WTC11 (cell line): ENCODE measurements around the gene SPAG5. TPM values are rescaled to one million over a fixed set of nuclear protein-coding genes. Genes with fewer than 3 reads are reported as not detected.
"Not testable (repeated sequence)": the region's sequence is repeated elsewhere in the genome, so short reads cannot be mapped to it uniquely, and the experiment has no call there.

Experiments
- ATAC-seq: fragments of 200-7000 bp; cut with Tn5 transposase; 2 replicates; pipeline ENCODE4 v1.10.0; 2021; ENCODE audit warnings: mild to moderate bottlenecking, moderate library complexity
- CTCF ChIA-PET: fragments of 300-600 bp; sonication (Branson Sonifier 250); formaldehyde crosslinking; loops from one replicate; lab custom pipeline; 2021; ENCODE audit warnings: antibody characterized with exemption; lab: Charles Lee
- POLR2A ChIA-PET: fragments of 350-600 bp; sonication (Branson Sonifier 250); formaldehyde crosslinking; loops from one replicate; lab custom pipeline; 2021; ENCODE audit warnings: antibody characterized with exemption; lab: Charles Lee
- DNase-seq: peaks from one replicate; pipeline ENCODE4 v3.0.0; 2021; ENCODE audit warnings: low spot score
- H3K27ac Mint-ChIP-seq: 2 replicates; pipeline ENCODE4 v1.8.0; 2021; ENCODE audit warnings: mixed read lengths
- H3K27me3 Mint-ChIP-seq: 2 replicates; pipeline ENCODE4 v1.8.0; 2021; ENCODE audit warnings: low read depth, mild to moderate bottlenecking, moderate library complexity, mixed read lengths
- H3K36me3 Mint-ChIP-seq: 2 replicates; pipeline ENCODE4 v1.8.0; 2021; ENCODE audit warnings: mixed read lengths
- H3K4me1 Mint-ChIP-seq: 2 replicates; pipeline ENCODE4 v1.8.0; 2022; ENCODE audit warnings: mixed read lengths
- H3K4me3 Mint-ChIP-seq: 2 replicates; pipeline ENCODE4 v1.8.0; 2021; ENCODE audit warnings: mild to moderate bottlenecking, moderate library complexity, mixed read lengths
- H3K9me3 Mint-ChIP-seq: 2 replicates; pipeline ENCODE4 v1.8.0; 2021; ENCODE audit warnings: mixed read lengths
- GTF2I ChIP-seq: fragments of 250-450 bp; sonication (Bioruptor Pico); conservative IDR thresholded peaks from 2 replicates; pipeline ENCODE4 v1.4.0; 2021; ENCODE audit warnings: mild to moderate bottlenecking
- NFATC4 ChIP-seq: fragments of 250-450 bp; sonication (Bioruptor Pico); IDR thresholded peaks from 2 replicates; pipeline ENCODE4 v1.9.0; 2021; ENCODE audit warnings: mild to moderate bottlenecking
- NFE2L1 ChIP-seq: sonication (generic); formaldehyde crosslinking; IDR thresholded peaks from 2 replicates; pipeline ENCODE4 v1.8.1; 2023; ENCODE audit warnings: missing genetic modification reagents
- NFYB ChIP-seq: sonication (generic); formaldehyde crosslinking; conservative IDR thresholded peaks from 2 replicates; pipeline ENCODE4 v1.8.0; 2022; ENCODE audit warnings: low read depth, missing genetic modification reagents
- PRRX2 ChIP-seq: fragments of 250-450 bp; sonication (Bioruptor Pico); IDR thresholded peaks from 2 replicates; pipeline ENCODE4 v1.8.0; 2021; ENCODE audit warnings: mild to moderate bottlenecking
- RELA ChIP-seq: sonication (generic); formaldehyde crosslinking; IDR thresholded peaks from 2 replicates; pipeline ENCODE4 v1.8.1; 2022; ENCODE audit warnings: missing genetic modification reagents, mild to moderate bottlenecking, borderline replicate concordance
- SMAD4 ChIP-seq: sonication (generic); formaldehyde crosslinking; IDR thresholded peaks from 2 replicates; pipeline ENCODE4 v1.8.0; 2022; ENCODE audit warnings: mild to moderate bottlenecking, missing genetic modification reagents
- SP1 ChIP-seq: sonication (generic); formaldehyde crosslinking; conservative IDR thresholded peaks from 2 replicates; pipeline ENCODE4 v1.8.1; 2022; ENCODE audit warnings: missing genetic modification reagents
- ZNF121 ChIP-seq: sonication (generic); formaldehyde crosslinking; IDR thresholded peaks from 2 replicates; pipeline ENCODE4 v1.8.0; 2023; ENCODE audit warnings: missing genetic modification reagents
- ZNF317 ChIP-seq: sonication (generic); formaldehyde crosslinking; IDR thresholded peaks from 2 replicates; pipeline ENCODE4 v1.8.1; 2023; ENCODE audit warnings: low read depth, mild to moderate bottlenecking, moderate library complexity, missing genetic modification reagents, borderline replicate concordance
- total RNA-seq: library from RNA; stranded (reverse); gene quantifications from 3 replicates; pipeline ENCODE4 v1.2.3, GENCODE V29; 2021
- TF ChIP-seq, protein P1 (sequence below): sonication (generic); formaldehyde crosslinking; IDR thresholded peaks from 2 replicates; pipeline ENCODE4 v1.8.0; 2022; ENCODE audit warnings: missing genetic modification reagents
- TF ChIP-seq, protein P2 (sequence below): fragments of 250-450 bp; sonication (Bioruptor Pico); IDR thresholded peaks from 2 replicates; pipeline ENCODE4 v1.9.0; 2021; ENCODE audit warnings: mild to moderate bottlenecking
- TF ChIP-seq, protein P3 (sequence below): fragments of 250-450 bp; sonication (Bioruptor Pico); IDR thresholded peaks from 2 replicates; pipeline ENCODE4 v1.9.0; 2021; ENCODE audit warnings: moderate library complexity, mild to moderate bottlenecking, inconsistent platforms, borderline replicate concordance
- TF ChIP-seq, protein P4 (sequence below): sonication (generic); formaldehyde crosslinking; IDR thresholded peaks from 2 replicates; pipeline ENCODE4 v1.8.1; 2023; ENCODE audit warnings: mild to moderate bottlenecking, missing genetic modification reagents, moderate library complexity
- TF ChIP-seq, protein P5 (sequence below): sonication (generic); formaldehyde crosslinking; IDR thresholded peaks from 2 replicates; pipeline ENCODE4 v1.8.1; 2023; ENCODE audit warnings: mild to moderate bottlenecking, missing genetic modification reagents

SPAG5 gene
- total RNA-seq, 1 experiment from 2014 or later = 146 TPM

DNA sequence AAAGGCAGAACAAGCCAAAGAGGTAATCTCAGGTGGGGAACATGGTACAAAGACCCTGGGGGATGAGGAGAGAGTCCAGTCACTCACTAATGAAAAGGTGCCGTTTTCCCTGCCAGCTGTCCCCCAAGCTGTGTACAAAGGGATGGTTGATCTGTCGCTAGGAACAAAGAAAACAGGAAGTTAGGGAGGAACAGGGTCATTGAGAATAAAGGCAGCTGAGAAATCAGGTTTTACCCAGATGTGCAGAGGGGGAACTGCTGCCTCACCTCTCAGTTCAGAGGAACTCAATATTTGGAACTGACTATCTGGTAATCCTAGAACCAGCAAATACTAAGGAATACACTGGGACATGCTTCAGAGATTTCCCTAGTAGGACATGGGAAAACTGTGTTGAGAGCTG, 13.7 kb upstream of the SPAG5 start (continued):
- TF ChIP-seq, protein P1, sequence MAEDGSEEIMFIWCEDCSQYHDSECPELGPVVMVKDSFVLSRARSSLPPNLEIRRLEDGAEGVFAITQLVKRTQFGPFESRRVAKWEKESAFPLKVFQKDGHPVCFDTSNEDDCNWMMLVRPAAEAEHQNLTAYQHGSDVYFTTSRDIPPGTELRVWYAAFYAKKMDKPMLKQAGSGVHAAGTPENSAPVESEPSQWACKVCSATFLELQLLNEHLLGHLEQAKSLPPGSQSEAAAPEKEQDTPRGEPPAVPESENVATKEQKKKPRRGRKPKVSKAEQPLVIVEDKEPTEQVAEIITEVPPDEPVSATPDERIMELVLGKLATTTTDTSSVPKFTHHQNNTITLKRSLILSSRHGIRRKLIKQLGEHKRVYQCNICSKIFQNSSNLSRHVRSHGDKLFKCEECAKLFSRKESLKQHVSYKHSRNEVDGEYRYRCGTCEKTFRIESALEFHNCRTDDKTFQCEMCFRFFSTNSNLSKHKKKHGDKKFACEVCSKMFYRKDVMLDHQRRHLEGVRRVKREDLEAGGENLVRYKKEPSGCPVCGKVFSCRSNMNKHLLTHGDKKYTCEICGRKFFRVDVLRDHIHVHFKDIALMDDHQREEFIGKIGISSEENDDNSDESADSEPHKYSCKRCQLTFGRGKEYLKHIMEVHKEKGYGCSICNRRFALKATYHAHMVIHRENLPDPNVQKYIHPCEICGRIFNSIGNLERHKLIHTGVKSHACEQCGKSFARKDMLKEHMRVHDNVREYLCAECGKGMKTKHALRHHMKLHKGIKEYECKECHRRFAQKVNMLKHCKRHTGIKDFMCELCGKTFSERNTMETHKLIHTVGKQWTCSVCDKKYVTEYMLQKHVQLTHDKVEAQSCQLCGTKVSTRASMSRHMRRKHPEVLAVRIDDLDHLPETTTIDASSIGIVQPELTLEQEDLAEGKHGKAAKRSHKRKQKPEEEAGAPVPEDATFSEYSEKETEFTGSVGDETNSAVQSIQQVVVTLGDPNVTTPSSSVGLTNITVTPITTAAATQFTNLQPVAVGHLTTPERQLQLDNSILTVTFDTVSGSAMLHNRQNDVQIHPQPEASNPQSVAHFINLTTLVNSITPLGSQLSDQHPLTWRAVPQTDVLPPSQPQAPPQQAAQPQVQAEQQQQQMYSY (CRISPR knock-in tag) = no peak
- no peak for TF ChIP-seq NFE2L1 (CRISPR knock-in tag)
- TF ChIP-seq, protein P2, sequence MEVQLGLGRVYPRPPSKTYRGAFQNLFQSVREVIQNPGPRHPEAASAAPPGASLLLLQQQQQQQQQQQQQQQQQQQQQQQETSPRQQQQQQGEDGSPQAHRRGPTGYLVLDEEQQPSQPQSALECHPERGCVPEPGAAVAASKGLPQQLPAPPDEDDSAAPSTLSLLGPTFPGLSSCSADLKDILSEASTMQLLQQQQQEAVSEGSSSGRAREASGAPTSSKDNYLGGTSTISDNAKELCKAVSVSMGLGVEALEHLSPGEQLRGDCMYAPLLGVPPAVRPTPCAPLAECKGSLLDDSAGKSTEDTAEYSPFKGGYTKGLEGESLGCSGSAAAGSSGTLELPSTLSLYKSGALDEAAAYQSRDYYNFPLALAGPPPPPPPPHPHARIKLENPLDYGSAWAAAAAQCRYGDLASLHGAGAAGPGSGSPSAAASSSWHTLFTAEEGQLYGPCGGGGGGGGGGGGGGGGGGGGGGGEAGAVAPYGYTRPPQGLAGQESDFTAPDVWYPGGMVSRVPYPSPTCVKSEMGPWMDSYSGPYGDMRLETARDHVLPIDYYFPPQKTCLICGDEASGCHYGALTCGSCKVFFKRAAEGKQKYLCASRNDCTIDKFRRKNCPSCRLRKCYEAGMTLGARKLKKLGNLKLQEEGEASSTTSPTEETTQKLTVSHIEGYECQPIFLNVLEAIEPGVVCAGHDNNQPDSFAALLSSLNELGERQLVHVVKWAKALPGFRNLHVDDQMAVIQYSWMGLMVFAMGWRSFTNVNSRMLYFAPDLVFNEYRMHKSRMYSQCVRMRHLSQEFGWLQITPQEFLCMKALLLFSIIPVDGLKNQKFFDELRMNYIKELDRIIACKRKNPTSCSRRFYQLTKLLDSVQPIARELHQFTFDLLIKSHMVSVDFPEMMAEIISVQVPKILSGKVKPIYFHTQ (CRISPR knock-in tag) = no peak

DNA sequence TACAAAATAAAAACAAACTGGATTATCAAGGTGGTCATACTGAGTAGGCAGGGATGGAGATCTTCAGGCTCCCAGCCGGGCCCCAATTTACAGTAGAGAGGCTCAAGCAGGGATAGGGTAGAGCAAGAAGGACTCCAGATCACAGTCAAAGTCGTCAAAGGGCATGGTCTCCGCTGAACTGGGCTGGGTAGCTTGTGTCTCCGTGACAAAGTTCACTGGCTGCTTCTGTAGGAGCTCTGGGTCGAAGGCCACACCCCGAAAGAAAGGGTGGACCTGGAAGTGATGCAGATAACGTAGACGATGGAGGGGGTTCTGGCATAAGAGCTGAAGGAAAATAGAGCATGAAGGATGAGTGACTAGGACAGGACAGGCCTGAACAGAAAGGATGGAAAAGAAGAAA, 11.6 kb upstream of the SPAG5 start:
- no peak for ATAC-seq
- peaks cover 56% of the 10 kb centered on the region for H3K36me3 Mint-ChIP-seq
- H3K27me3 Mint-ChIP-seq = no peaks in the 10 kb centered on the region
- TF ChIP-seq ZNF317 (CRISPR knock-in tag) = no peak
- no peak for DNase-seq
- no peak overlapping the region for H3K4me3 Mint-ChIP-seq
- no peak overlapping the region for H3K27ac Mint-ChIP-seq
- no peaks in the 10 kb centered on the region for H3K9me3 Mint-ChIP-seq
- POLR2A ChIA-PET = interaction anchor here (0.9 kb wide), 1 partner anchor 11 kb away, joined by 3 read pairs; no protein-coding TSS in a partner anchor
- H3K4me1 Mint-ChIP-seq = no peaks in the 10 kb centered on the region
- CTCF ChIA-PET = no interaction called here

DNA sequence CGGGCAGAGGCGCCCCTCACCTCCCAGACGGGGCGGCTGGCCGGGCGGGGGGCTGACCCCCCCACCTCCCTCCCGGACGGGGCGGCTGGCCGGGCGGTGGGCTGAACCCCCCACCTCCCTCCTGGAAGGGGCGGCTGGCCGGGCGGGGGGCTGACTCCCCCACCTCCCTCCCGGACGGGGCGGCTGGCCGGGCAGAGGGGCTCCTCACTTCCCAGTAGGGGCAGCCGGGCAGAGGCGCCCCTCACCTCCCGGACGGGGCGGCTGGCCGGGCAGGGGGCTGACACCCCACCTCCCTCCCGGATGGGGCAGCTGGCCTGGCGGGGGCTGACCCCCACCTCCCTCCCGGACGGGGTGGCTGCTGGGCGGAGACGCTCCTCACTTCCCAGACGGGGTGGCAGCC, 5.2 kb upstream of the SPAG5 start:
- CTCF ChIA-PET, H3K4me3 Mint-ChIP-seq, POLR2A ChIA-PET, ATAC-seq, H3K4me1 Mint-ChIP-seq, DNase-seq, H3K27me3 Mint-ChIP-seq, H3K9me3 Mint-ChIP-seq, H3K27ac Mint-ChIP-seq: not testable (repeated sequence)
- H3K36me3 Mint-ChIP-seq = peaks cover 27% of the 10 kb centered on the region

DNA sequence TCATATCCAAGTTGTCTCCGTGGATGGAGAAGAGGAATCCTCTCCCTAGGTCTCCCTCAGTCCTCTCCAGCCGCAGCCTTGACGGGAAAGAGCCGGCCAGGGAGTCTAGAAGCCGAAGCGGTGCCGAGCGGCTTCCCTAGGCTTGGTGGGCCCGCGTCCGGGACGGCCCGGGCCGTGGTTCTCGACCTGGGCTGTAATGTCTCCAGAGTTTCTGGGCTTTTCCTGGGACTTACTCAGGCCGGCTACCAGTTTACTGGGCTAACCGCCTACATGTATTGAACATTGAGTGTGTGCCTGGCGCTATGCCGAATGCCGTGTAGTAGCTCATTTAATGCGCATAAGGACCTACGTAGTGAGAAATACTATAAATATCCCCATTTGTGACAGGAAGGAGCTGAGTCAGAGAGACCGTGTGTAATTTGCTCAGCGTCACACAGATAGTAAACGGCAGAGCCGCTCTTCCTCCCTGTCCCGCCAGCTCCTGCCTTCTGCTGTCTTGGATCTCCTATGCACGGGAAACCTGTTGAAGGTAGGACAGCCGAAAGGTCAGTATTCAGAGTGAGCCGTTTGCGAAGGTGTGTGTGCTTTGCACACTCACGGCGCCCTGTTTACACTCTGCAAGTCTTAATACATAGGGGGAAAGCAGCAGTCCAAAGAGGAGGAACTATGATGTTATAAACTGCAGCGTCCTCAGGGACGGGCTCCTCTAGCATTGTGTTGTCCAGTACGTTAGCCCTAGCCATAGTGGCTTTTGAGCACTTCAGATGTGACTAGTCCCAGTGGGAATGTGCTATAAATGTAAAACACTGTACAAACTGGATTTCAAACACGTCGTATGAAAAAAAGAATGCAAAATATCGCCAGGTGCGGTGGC, 723 bp upstream of the SPAG5 start:
- ChIA-PET CTCF (interaction anchor here (0.6 to 1.5 kb wide), 5 partner anchors 14 to 152 kb away, joined by 3 to 5 read pairs (median 4); partner anchors contain the start of gene RSKR), POLR2A (interaction anchor here (0.6 to 1.2 kb wide), 6 partner anchors 11 to 111 kb away, joined by 3 to 5 read pairs (median 3); partner anchors contain the start of genes ALDOC and PIGS)
- DNase-seq (no peak), ATAC-seq (peak; percentile 63)
- H3K4me3 Mint-ChIP-seq = peak overlapping the region; percentile 94
- H3K9me3 Mint-ChIP-seq = no peaks in the 10 kb centered on the region
- H3K4me1 Mint-ChIP-seq = peaks cover 16% of the 10 kb centered on the region
- H3K27ac Mint-ChIP-seq = peak overlapping the region; percentile 86; the same call in 1 of the 2 replicates
- H3K36me3 Mint-ChIP-seq = peaks cover 20% of the 10 kb centered on the region
- peaks cover 4% of the 10 kb centered on the region for H3K27me3 Mint-ChIP-seq
- TF ChIP-seq NFE2L1 (CRISPR knock-in tag) = no peak
- TF ChIP-seq, protein P3, sequence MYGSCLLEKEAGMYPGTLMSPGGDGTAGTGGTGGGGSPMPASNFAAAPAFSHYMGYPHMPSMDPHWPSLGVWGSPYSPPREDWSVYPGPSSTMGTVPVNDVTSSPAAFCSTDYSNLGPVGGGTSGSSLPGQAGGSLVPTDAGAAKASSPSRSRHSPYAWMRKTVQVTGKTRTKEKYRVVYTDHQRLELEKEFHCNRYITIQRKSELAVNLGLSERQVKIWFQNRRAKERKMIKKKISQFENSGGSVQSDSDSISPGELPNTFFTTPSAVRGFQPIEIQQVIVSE (CRISPR knock-in tag) = no peak
- no peak for TF ChIP-seq ZNF317 (CRISPR knock-in tag)
- TF ChIP-seq NFATC4 = 0 out of 2 replicates have a peak, but pooled peaks have one; percentile 16
- no peak for TF ChIP-seq NFYB (CRISPR knock-in tag)
- TF ChIP-seq, protein P4, sequence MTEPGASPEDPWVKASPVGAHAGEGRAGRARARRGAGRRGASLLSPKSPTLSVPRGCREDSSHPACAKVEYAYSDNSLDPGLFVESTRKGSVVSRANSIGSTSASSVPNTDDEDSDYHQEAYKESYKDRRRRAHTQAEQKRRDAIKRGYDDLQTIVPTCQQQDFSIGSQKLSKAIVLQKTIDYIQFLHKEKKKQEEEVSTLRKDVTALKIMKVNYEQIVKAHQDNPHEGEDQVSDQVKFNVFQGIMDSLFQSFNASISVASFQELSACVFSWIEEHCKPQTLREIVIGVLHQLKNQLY (CRISPR knock-in tag) = no peak
- TF ChIP-seq GTF2I (CRISPR knock-in tag) = peak; percentile 50; the same call in 1 of the 2 replicates
- TF ChIP-seq SMAD4 (CRISPR knock-in tag) = 0 out of 2 replicates have a peak, but pooled peaks have one; percentile 3
- TF ChIP-seq RELA (CRISPR knock-in tag) = 0 out of 2 replicates have a peak, but pooled peaks have one; percentile 14
- no peak for TF ChIP-seq ZNF121 (CRISPR knock-in tag)
- TF ChIP-seq, protein P5, sequence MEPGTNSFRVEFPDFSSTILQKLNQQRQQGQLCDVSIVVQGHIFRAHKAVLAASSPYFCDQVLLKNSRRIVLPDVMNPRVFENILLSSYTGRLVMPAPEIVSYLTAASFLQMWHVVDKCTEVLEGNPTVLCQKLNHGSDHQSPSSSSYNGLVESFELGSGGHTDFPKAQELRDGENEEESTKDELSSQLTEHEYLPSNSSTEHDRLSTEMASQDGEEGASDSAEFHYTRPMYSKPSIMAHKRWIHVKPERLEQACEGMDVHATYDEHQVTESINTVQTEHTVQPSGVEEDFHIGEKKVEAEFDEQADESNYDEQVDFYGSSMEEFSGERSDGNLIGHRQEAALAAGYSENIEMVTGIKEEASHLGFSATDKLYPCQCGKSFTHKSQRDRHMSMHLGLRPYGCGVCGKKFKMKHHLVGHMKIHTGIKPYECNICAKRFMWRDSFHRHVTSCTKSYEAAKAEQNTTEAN = 0 out of 2 replicates have a peak, but pooled peaks have one; percentile 32
- no peak for TF ChIP-seq PRRX2 (CRISPR knock-in tag)
- no peak for TF ChIP-seq SP1
